HG02970 (cell line): Measurements from ENCODE around the gene PCDHGB3.
"Not testable (repeated sequence)": the region's sequence is repeated elsewhere in the genome, so short reads cannot be mapped to it uniquely, and the experiment has no call there.

Source experiments
- ATAC-seq: cut with Tn5 transposase; IDR thresholded peaks from one replicate; pipeline ENCODE4 v1.9.1; 2021; ENCODE audit warnings: mild to moderate bottlenecking, moderate library complexity, moderate number of reproducible peaks; ENCODE audit not compliant: unreplicated experiment, low FRiP score

PCDHGB3 gene

DNA sequence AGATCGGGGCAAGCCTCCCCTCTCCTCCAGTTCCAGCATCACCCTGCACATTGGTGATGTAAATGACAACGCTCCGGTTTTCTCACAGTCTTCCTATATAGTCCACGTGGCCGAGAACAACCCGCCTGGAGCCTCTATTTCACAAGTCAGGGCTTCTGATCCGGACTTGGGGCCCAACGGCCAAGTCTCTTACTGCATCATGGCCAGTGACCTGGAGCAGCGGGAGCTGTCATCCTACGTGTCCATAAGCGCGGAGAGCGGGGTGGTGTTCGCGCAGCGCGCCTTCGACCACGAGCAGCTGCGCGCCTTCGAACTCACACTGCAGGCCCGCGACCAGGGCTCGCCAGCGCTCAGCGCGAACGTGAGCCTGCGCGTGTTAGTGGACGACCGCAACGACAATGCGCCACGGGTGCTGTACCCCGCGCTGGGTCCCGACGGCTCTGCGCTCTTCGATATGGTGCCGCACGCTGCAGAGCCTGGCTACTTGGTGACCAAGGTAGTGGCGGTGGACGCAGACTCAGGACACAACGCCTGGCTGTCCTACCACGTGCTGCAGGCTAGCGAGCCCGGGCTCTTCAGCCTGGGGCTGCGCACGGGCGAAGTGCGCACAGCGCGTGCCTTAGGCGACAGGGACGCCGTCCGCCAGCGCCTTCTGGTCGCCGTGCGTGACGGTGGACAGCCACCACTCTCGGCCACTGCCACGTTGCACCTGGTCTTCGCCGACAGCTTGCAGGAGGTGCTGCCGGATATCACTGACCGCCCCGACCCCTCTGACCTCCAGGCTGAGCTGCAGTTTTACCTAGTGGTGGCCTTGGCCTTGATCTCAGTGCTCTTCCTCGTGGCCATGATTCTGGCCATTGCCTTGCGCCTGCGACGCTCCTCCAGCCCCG, 19.4 kb downstream of the PCDHGB3 start:
- no peak for ATAC-seq

DNA sequence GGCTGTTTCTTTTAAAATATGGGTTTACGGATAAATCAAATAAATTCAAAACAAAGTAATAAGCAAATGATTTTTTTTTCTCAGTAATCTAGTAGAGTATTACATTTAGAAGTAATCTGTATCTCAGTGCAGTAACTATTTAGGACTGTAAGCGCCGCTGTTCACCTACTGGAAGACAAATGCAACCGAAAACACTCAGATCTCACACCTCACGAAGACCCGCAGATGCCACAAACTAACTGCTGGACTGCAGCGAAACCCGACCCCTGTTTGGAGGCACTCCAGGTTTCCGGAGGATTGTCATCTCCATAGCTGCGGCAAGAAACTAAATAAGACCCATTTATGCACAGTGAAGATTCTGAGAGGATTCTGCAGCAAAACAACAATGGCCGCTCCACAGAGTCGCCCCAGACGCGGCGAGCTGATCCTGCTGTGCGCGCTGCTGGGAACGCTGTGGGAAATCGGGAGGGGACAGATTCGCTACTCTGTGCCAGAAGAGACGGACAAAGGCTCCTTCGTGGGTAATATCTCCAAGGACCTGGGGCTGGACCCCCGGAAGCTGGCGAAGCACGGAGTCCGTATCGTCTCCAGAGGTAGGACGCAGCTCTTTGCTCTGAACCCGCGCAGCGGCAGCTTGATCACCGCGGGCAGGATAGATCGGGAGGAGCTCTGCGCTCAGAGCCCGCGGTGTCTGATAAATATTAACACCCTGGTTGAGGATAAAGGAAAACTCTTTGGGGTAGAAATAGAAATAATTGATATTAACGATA, 22.6 kb downstream of the PCDHGB3 start, which contains the start of gene PCDHGA8:
TSS of gene PCDHGA8 (plus strand) at position 205 of the 770 bp plus-strand sequence. CDS start at position 386, 181 bp downstream.
- no peak for ATAC-seq

GRCh38 chr5:141393267-141393666, 23.2 kb downstream of the PCDHGB3 start:
- ATAC-seq, result no peak

- not testable (repeated sequence) for ATAC-seq
Measured at GRCh38 chr5:141394401-141395187, 24.6 kb downstream of the PCDHGB3 start.

DNA sequence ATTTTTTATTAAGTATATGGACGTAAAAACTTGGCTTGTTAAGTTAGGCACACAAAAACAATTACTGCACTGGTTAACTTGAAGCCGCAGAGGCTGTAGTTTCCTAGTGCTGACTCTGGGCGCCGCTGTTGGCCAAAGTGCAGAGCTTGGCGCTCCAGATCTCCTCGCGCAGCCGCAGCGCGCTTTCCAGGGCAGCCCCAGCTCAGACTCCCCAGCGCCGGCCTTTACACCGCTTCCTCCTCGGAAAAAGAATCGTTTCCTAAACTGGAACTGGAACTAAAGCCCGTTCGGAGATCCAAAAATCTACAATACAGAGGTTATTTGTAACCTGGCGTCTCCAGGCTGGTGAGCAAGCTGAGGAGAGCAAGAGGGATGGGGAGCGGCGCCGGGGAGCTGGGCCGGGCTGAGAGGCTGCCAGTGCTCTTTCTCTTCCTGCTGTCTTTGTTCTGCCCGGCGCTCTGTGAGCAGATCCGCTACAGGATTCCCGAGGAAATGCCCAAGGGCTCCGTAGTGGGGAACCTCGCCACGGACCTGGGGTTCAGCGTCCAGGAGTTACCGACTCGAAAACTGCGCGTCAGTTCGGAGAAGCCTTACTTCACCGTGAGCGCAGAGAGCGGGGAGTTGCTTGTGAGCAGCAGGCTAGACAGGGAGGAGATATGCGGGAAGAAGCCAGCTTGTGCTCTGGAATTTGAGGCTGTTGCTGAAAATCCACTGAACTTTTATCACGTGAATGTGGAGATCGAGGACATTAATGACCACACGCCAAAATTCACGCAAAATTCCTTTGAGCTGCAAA, 27.9 kb downstream of the PCDHGB3 start, which contains the start of gene PCDHGB5:
TSS of gene PCDHGB5 (plus strand) at position 192 of the 796 bp plus-strand sequence. CDS start at position 373, 181 bp downstream.
- ATAC-seq, result not testable (repeated sequence)

DNA sequence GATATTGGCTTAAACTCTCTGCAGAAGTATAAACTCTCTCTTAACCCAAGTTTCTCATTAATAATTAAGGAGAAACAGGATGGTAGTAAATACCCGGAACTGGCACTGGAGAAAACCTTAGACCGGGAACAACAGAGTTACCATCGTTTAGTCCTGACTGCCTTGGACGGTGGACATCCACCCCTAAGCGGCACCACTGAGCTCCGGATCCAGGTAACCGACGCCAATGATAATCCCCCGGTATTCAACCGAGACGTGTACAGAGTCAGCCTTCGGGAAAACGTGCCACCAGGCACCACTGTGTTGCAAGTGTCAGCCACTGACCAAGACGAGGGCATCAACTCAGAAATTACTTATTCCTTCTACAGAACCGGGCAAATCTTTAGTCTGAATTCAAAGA, 28.6 kb downstream of the PCDHGB3 start:
- no peak for ATAC-seq

- no peak for ATAC-seq
Measured at GRCh38 chr5:141399555-141400258, 29.7 kb downstream of the PCDHGB3 start.

DNA sequence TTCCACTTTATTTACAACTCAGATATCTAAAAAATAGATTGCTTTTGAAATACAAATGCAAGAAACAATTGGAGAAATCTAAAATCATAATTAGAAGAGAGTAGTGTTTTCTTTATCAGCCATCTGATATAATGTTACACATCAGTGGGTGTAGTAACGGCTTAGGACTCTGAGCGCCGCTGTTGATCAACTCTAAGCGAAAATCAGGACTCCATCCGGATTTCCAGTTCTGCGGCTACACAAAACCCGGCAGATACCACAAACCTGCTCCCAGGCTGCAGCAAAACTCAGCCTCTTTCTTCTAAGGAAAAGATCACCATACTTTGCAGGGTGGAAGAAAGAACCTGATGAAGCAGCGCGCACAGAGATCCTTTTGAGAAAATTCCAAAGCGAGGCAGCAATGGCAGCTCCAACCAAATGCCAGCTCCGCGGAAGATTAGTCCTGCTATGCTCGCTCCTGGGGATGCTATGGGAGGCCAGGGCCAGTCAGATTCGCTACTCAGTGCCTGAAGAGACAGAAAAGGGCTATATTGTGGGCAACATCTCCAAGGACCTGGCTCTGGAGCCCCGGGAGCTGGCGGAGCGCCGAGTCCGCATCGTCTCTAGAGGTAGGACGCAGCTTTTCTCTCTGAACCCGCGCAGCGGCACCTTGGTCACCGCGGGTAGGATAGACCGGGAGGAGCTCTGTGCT, 32.7 kb downstream of the PCDHGB3 start, which contains the start of gene PCDHGA9:
TSS of gene PCDHGA9 (plus strand) at position 226 of the 691 bp plus-strand sequence. CDS start at position 401, 175 bp downstream.
- ATAC-seq, result no peak

DNA sequence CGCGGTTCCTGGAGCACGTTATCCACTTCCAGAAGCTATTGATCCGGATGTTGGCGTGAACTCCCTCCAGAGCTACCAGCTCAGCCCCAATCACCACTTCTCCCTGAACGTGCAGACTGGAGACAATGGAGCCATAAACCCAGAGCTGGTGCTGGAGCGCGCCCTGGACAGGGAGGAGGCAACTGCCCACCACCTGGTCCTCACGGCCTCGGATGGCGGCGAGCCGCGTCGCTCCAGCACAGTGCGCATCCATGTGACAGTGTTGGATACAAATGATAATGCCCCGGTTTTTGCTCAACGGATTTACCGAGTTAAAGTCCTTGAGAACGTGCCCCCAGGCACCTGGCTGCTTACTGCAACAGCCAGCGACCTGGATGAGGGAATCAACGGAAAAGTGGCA, 33.3 kb downstream of the PCDHGB3 start:
- no peak for ATAC-seq

- ATAC-seq, result not testable (repeated sequence)
Measured at GRCh38 chr5:141407790-141408505, 37.9 kb downstream of the PCDHGB3 start, which contains the start of gene PCDHGB6. Gene PCDHGB6 (plus strand): TSS chr5:141408021. CDS start chr5:141408203, 182 bp downstream.

GRCh38 chr5:141409598-141410306, 39.7 kb downstream of the PCDHGB3 start:
- no peak for ATAC-seq

GRCh38 chr5:141411575-141411974, 41.5 kb downstream of the PCDHGB3 start:
- ATAC-seq, result no peak

DNA sequence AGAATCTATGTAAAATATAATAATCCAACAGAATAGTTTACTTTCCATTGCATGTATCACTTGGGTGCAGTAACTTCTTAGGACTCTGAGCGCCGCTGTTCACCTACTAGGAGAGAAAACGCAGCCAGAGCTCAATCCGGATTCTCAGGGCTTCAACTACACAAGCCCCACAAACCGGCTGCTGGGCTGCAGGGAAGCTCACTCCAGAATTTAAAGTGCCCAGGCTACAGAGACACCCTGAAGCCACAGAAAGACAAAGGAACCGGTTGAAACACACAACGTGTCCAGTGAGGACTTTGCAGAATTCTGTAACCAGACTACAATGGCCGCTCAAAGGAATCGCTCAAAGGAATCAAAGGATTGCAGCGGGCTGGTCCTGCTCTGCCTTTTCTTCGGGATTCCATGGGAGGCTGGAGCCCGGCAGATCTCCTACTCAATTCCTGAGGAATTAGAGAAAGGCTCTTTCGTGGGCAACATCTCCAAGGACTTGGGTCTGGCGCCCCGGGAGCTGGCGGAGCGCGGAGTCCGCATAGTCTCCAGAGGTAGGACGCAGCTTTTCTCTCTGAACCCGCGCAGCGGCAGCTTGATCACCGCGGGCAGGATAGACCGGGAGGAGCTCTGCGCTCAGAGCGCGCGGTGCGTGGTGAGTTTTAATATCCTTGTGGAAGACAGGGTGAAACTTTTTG, 43.0 kb downstream of the PCDHGB3 start, which contains the start of gene PCDHGA10:
TSS of gene PCDHGA10 (plus strand) at position 134 of the 686 bp plus-strand sequence. CDS start at position 323, 189 bp downstream.
- ATAC-seq, result no peak

DNA sequence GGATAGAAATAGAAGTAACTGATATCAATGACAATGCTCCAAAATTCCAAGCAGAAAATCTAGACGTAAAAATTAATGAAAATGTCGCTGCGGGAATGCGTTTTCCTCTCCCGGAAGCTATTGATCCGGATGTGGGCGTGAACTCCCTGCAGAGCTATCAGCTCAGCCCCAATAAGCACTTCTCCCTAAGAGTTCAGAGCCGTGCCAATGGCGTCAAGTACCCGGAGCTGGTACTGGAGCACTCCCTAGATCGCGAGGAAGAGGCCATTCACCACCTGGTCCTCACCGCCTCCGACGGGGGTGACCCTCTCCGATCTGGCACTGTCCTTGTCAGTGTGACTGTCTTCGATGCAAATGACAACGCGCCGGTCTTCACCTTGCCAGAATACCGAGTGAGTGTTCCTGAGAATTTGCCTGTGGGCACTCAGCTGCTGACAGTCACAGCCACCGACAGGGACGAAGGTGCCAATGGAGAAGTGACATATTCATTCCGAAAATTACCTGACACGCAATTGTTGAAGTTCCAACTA, 43.6 kb downstream of the PCDHGB3 start:
- no peak for ATAC-seq

DNA sequence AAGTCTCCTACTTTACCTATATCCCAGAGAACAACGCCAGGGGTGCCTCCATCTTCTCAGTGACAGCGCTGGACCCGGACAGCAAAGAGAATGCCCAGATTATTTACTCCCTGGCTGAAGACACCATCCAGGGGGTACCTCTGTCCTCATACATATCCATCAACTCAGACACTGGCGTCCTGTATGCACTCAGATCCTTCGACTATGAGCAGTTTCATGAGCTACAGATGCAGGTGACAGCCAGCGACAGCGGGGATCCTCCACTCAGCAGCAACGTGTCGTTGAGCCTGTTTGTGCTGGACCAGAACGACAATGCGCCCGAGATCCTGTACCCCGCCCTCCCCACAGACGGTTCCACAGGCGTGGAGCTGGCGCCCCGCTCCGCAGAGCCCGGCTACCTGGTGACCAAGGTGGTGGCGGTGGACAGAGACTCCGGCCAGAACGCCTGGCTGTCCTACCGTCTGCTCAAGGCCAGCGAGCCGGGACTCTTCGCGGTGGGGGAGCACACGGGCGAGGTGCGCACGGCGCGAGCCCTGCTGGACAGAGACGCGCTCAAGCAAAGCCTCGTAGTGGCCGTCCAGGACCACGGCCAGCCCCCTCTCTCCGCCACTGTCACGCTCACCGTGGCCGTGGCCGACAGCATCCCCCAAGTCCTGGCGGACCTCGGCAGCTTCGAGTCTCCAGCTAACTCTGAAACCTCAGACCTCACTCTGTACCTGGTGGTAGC, 44.7 kb downstream of the PCDHGB3 start:
- ATAC-seq, result not testable (repeated sequence)
